Esophagus mucosa (tissue), 1 donor: Measurements from ENCODE around the gene SLC22A5. TPM values are rescaled to one million over a fixed set of nuclear protein-coding genes. Genes with fewer than 3 reads are reported as not detected.
"Not testable (repeated sequence)": the region's sequence is repeated elsewhere in the genome, so short reads cannot be mapped to it uniquely, and the experiment has no call there.

Experiments used
- ATAC-seq: fragments of 200-7000 bp; cut with Tn5 transposase; one replicate; pipeline ENCODE4 v1.9.1; 2020
- total RNA-seq: library from RNA; stranded (reverse); gene quantifications from one replicate; pipeline ENCODE4 v1.2.4, GENCODE V29; 2023
- donor health status: DM: yes; HTN: yes; CAD: no.

The SLC22A5 gene
- total RNA-seq, 1 donor from 2014 or later: 2.7 TPM

- ATAC-seq: peak; percentile 17
Measured at GRCh38 chr5:132388244-132389050, 18.9 kb downstream of the SLC22A5 start.

GRCh38 chr5:132389051-132389331 is 19.5 kb downstream of the SLC22A5 start:
- ATAC-seq: no peak

DNA sequence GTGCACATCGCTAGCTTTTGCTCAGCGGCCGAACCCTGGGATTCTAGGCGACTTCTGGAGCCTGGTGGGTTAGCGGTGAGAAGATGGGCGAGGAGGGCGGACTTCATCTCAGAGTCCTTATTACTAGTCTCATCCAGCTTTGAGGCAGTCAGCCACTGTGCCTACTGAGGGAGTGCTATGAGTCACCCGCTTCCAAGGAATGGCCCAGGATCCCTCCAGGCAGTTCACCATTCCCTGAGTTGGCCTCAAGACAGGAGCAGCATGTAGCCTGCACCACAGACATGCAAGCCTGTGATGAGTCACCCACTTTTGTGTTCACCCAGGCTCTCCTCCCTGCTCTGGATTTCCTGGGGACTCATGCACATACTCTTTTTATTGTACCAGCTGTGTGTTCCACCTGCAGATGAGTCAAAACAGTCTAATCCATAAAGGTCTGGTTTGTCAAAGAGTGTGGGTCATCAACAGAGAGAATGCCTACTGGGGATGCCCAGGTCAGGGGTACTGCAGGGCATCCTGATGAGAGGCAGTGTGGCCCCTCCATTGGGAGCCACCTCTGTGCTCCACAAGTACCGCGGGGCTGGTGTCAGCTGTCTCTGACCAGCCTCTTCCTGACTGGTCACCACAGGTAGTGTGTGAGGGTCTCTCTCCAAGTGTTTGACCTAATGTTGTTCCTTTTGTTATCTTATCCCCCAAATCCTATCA is 20.2 kb downstream of the SLC22A5 start:
- ATAC-seq: peak; percentile 87

GRCh38 chr5:132391247-132391646 is 21.7 kb downstream of the SLC22A5 start:
- ATAC-seq: no peak

DNA sequence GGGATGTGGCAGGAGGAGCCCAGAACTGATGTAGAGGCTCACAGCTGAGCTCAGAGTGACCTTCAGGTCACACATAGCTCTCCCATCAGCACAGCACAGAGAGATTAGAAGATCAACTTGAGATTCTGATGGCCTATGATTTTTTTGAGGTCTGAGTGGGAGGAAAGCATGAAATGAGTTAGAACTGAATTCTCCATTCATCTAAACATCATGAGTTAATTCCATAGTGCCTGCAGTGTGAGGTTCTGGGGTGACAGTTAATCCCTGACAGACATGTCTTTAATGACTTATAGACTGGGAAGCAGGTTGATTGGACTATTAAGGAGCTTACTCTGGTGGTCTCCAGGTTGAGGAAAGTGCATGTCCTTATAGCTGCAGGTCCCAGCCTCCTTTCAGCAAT is 22.4 kb downstream of the SLC22A5 start:
- ATAC-seq: no peak

DNA sequence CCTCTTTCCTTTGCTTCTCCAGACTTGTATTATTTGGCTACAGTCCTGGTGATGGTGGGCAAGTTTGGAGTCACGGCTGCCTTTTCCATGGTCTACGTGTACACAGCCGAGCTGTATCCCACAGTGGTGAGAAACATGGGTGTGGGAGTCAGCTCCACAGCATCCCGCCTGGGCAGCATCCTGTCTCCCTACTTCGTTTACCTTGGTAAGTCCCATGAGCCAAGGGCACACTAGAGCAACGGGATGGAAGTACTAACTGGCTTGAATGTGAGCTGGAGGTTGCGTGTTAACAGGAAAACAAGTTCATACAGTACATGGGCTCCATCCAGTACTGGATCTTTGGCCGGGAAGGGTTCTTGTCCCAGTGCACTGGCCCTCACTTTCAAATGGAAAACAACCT is 22.9 kb downstream of the SLC22A5 start:
- ATAC-seq: no peak

GRCh38 chr5:132392978-132393825 is 23.7 kb downstream of the SLC22A5 start:
- ATAC-seq: peak; percentile 24

DNA sequence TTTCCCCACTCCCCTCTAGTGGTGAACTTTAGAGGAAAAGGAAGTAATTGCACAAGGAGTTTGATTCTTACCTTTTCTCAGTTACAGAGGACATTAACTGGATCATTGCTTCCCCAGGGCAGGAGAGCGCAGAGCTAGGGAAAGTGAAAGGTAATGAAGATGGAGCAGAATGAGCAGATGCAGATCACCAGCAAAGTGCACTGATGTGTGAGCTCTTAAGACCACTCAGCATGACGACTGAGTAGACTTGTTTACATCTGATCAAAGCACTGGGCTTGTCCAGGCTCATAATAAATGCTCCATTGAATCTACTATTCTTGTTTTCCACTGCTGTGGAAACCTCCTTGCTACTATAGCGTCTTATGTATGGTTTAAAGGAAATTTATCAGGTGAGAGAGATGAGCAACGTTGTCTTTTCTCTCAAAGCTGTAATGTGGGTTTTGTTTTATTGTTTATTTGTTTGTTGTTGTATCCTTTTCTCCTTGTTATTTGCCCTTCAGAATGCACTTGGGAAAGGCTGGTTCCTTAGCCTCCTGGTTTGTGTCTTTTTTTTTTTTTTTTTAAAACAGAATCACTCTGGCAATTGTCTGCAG is 25.3 kb downstream of the SLC22A5 start:
- ATAC-seq: peak; percentile 25

DNA sequence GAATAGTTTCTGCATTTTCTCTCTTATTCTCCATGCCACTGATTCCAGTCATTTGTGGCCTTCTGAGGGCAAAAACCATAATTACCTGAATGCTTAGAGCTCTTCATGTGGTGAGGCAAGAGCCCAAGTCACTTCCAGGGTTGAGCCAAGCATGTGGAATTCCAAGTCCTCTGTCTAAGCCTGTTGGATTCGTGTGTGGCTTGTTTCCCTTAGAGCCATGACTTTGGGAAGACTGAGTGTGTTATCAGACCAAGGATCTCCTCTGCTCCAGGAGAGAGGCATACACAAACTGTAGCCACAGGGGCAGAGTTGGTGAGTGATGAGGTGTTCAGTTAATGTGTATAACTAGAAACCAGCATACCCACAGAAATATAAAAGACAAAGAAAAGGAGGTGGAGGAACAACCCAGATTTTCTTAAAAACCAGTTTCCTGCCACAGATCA is 27.1 kb downstream of the SLC22A5 start:
- no peak for ATAC-seq

GRCh38 chr5:132397224-132397623 is 27.7 kb downstream of the SLC22A5 start:
- ATAC-seq: no peak

- not testable (repeated sequence) for ATAC-seq
Measured at GRCh38 chr5:132397936-132398675, 28.6 kb downstream of the SLC22A5 start.

DNA sequence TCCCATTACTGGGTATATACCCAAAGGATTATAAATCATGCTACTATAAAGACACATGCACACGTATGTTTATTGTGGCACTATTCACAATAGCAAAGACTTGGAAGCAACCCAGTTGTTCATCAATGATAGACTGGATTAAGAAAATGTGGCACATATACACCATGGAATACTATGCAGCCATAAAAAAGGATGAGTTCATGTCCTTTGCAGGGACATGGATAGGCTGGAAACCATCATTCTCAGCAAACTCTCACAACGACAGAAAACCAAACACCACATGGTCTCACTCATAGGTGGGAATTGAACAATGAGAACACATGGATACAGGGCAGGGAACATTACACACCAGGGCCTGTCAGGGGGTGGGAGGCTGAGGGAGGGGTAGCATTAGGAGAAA is 34.5 kb downstream of the SLC22A5 start:
- ATAC-seq: not testable (repeated sequence)

DNA sequence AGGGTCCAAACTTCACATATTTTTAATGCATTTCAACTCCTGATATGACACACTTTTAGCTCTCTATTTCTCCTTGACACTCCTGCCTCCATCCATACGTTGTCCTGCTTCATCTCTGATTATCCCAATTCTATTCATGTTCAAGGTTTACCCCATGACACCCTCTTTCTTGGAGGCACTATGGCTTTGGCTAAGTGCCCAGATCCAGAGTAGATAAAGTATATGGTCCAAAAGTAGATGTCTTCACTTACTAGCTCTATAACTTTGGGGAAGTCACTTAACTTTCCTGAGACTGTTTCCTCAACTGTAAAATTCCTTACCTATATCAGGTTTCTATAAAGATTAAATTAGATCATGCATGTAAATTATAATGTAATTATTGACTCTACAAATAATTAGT is 36.1 kb downstream of the SLC22A5 start:
- no peak for ATAC-seq

DNA sequence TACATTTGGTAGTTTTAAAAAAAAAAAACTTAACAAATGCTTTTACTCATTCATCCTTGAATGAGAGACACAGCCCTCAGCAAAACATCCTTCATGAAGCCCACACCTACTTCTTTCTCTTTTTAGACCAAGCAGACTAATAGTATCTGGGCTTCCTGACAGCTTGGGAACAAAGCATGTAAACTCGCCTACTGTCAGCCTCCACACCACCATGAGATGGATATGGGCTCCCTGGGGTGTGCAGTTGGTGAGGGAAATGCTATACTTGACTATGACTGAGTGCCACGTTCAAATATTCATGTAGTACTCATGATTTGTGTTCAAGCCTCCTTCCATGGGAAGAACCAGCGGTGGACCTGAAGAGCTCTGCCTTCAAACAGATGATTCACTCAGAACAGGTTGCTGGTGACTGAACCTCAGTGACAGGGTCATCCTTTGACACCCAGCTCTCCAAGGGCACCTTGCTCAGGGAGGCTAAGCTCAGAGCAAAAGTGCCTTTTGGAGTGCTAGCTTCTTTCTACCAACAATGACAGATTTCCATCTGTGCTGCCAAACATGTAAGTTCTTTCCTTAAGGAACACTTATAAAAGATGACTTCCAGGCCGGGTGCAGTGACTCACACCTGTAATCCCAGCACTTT is 36.8 kb downstream of the SLC22A5 start:
- ATAC-seq: peak; percentile 58

DNA sequence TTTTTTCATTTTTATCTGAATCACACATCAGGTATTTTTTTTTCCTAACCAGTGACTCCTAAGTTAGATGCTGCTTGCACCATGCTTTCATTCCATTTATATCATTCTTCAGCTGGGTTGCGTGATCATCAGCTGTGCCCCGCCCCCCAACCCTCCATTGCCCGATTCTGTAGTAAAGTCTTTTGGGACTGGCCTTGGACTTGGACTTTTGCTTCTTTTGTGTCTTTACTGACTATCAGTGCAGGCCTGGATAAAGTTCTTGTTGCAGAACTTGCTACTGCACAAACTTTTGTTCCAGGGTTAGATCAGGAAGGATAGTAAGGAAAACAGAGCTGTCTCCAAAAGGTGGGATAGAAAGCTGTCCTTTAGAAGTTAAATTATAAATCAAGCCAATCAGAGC is 38.5 kb downstream of the SLC22A5 start:
- ATAC-seq: no peak

- ATAC-seq: no peak
Measured at GRCh38 chr5:132408456-132408855, 38.9 kb downstream of the SLC22A5 start.

DNA sequence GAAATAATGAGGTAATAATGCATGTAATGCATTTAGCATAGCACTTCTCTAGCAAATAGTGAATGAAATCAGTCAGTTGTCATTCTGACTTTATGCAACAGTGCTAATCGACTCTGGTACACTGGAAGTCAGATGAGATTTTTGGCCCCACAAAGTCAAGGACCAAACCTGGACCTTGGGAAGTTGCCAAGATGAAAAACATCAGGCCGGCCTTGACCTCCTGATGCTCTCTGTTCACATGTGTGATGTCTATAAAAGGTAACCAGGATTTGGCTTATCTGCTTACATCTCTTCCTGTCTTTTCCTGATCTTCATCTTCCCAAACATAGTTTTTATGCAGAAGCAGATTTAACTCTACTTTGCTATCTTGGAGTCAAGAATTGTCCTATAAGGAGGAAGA is 39.5 kb downstream of the SLC22A5 start:
- ATAC-seq: no peak

GRCh38 chr5:132410451-132411303 is 41.2 kb downstream of the SLC22A5 start:
- ATAC-seq: peak; percentile 63

GRCh38 chr5:132411304-132412013 is 41.9 kb downstream of the SLC22A5 start:
- ATAC-seq: peak; percentile 65

DNA sequence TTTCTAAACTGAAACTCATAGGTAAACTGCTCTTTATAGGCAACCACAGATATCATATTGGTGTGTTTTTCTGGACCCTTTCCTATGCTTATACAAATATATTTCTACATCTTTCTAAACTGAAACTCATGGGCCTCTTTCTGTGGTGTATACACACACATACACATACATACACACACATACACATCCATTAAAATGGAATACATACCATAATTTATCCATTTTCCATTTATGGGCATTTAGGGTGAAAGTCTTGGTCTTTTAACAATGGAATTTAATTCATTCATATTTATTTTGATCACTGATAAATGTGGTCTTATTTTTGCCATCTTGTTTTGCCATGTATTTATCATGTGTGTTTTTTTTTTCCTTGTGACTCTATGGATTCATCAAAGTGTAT is 44.1 kb downstream of the SLC22A5 start:
- ATAC-seq: no peak
